B cell (primary cell): Measurements from ENCODE around the gene SAMSN1.
"Not testable (repeated sequence)": the region's sequence is repeated elsewhere in the genome, so short reads cannot be mapped to it uniquely, and the experiment has no call there.

ENCODE experiments used
- EZH2 ChIP-seq: IDR thresholded peaks from 2 replicates; pipeline ENCODE4 v1.6.1; 2012; ENCODE audit warnings: borderline replicate concordance, low read depth, mild to moderate bottlenecking, moderate library complexity, low read length; ENCODE audit not compliant: insufficient read depth, poor library complexity, severe bottlenecking
- TF ChIP-seq, protein P1 (sequence below): fragments of 200-600 bp; IDR thresholded peaks from one replicate; pipeline ENCODE4 v1.8.0; 2022; ENCODE audit warnings: antibody characterized with exemption, mild to moderate bottlenecking

DNA sequence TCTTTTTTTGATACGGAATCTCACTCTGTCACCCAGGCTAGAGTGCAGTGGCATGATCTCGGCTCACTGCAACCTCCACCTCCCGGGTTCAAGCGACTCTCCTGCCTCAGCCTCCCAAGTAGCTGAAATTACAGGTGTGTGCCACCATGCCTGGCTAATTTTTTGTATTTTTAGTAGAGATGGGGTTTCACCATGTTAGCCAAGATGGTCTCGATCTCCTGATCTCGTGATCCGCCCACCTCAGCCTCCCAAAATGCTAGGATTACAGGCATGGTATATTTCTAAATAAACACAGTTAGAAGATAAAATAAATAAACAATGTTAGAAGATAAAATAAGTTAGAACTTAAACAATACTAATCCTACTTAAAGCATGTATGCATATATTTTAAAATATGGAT lies 604 bp upstream of the SAMSN1 start:
- TF ChIP-seq, protein P1, sequence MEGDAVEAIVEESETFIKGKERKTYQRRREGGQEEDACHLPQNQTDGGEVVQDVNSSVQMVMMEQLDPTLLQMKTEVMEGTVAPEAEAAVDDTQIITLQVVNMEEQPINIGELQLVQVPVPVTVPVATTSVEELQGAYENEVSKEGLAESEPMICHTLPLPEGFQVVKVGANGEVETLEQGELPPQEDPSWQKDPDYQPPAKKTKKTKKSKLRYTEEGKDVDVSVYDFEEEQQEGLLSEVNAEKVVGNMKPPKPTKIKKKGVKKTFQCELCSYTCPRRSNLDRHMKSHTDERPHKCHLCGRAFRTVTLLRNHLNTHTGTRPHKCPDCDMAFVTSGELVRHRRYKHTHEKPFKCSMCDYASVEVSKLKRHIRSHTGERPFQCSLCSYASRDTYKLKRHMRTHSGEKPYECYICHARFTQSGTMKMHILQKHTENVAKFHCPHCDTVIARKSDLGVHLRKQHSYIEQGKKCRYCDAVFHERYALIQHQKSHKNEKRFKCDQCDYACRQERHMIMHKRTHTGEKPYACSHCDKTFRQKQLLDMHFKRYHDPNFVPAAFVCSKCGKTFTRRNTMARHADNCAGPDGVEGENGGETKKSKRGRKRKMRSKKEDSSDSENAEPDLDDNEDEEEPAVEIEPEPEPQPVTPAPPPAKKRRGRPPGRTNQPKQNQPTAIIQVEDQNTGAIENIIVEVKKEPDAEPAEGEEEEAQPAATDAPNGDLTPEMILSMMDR: not testable (repeated sequence)
- TF ChIP-seq EZH2: not testable (repeated sequence)
